SIG-M5 treated with dmso at 0.1 percent for 504 hours (cell line): ENCODE measurements around the gene FARS2.

Source experiments
- DNase-seq: peaks from one replicate; lab custom pipeline; 2025; ENCODE audit not compliant: unreplicated experiment; lab: John Stamatoyannopoulos, UW

FARS2 gene

DNA sequence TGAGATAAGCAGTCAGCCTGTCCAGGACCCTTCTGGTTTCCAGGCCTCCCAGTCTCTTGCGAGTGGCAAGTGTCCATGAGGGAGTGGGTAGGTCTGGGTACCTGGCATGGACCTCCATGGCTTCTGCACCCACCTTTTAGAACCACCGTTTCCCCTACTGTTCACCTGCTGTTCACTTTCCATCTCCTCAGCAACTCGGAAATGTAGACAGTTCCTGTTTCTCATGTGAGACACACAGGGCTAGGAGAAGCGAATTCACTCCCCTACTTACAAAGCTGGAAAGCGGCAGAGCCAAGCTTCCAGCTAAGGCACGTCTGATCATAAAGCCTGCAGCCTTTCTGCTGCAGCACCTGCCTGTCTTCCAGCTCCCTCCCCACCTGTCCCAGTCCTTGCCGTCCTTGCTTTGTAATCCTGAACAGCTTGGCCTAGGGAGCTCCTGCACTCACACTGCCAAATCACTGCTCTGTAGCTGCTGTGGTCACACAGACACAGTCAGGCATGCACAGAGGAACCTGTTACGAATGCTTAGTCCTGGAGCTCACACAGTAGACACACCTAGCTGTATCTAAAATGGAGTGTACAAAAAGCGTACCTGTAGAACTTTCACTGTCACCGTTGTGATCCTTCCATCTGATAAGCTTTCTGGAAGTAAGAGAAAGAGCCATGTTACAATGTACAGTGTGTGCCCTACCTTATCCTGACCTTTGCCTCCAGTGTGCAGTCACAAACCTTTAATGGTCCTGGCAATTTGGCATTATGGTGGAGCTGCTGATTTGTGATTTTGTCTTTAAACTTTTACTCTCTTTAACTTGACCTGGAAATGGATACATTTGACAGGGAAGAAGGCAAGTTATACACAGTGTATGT, 451.3 kb downstream of the FARS2 start:
- no peak for DNase-seq

DNA sequence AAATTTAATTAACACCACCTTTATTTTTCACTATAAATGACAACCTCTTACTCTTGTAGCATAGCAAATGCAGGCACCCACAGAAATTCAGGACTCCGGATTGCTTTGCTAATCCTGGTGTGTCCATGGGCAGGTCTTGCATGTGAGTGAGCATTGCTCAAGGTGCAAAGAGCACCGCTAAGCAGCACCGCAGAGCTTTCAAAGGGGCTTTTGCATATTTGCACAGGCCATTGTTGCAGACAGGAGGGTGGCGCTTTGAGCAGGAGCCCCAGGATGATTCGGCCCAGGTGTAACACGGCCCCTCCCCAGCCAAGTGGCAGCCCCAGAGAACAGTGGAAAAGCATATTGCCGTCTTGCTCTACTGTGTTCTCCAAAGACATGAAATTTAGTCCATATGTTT, 452.2 kb downstream of the FARS2 start:
- no peak for DNase-seq

DNA sequence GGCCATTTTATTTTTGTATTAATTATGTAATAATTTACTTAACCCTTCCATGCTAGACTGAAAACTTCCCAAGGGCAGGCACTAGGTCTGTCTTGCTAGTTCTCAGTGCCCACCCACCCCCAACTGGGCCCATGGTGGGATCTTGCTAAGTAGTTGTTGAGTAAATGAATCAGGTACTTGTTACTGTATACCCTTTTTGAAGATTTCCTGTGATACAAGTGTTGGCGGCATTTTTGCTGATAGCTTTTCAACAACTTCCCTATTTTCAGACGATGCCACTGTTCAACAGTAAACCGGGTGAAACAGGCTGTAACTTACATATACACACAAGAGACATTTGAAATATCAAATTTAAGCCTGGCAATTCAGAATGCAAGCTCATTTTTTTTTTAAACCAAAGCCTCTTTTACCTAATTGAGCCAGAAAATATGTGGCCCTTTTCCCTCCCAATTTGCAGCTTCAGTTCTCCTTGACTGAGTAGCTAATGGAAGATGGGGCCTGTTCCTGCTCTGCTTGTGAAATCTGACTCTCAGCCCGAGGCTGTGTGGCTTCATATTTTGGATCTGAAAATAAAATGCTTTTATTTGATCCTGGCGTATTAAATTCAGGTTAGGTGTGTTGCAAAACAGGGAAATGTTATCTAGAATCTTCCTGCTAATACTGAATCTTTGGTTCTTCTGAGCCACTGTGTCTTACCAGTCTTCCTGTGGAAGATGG, 457.1 kb downstream of the FARS2 start:
- DNase-seq = peak; percentile 71

DNA sequence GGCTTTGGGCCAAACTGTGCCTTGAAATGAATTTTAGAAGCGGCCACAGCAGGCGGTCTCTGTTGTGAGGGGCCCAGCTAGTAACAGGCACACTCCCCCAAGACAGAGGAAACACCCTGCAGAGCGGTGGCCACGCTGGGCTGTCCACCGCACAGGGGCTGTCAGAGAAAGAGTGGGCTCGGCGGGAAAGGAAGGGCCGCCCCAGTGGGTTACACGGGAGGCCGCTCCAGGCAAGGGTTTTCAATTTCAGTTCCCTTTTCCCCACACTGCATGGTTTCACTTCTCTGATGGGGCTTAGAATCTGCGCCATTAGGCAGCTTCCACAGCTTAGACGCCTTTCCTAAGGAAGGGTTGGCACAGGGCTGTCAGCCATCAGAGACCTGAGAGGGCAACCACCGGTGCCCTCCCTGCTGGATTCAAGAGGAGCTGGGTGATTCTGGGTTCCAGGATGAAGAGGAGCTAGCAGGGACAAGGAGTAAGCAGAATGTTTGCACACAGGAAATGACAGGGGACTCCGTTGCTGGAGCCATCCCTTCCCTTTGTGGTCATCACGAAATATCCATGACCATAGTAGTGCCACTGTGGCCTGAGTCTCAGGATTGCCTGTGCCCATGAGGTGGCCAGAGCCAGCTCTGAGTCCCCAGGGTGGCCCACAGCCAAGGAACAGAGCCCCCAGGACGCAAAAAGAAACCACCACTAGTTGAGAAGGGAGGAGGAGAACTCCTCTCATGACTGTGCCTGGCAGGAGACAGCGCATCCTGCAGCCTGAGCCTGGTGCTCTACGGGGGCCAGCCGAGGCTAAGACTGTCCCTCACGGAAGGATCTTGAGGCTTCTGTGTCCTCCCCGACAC, 462.8 kb downstream of the FARS2 start:
- DNase-seq = peak; percentile 94

DNA sequence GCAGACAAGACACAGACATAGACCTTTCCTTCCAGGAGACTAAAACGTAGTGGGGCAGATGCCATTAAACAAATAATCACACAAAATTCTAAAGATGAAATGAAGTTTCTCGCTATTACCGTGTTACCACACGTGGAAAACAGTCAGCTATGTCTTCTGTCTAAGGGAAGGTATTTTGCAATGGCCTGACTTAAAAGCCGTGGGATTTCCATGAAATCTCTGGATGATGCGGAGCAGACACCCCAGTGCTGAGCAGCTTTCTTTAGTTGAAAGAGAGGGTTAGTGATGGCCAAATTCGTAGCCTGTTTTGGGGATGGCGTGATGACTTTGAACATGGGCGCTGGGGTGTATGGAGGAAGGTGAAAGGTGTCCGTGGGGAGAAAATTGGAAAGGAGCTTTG, 463.6 kb downstream of the FARS2 start:
- DNase-seq = no peak

DNA sequence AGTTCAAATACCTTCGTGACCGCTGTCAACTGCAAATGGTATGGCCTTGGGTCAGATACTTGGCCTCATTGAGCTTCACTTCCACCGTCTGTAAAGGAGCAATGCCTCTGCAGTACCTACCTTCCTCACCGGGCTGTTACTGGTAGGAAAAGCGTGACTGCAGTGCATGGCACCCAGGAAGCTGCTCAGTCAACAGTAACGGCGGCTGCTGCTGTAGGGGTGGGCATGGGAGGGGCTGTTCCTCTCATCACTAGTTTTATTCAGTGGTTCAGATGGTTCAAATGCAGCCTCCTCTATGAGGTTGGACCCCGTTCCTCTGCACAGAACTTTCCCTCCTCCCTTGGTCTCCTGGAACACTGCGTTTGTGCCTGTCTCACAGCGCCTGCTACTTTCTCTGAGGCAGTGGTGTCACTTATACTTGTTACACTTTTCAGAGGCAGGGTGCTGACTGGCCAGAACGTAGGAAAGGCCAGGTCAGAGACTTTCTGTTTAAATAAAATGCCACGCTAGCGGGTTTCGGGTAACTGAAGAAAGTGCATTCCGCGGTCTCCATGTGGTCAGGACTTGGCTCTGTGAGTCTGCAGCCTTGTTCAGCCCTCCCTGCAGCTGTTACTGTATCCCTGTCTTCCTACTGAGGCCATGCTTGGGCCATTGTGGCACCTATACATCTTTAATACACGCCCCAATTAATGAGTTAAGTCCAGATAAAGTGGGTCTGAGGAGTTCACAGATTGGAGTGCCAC, 465.8 kb downstream of the FARS2 start:
- no peak for DNase-seq

DNA sequence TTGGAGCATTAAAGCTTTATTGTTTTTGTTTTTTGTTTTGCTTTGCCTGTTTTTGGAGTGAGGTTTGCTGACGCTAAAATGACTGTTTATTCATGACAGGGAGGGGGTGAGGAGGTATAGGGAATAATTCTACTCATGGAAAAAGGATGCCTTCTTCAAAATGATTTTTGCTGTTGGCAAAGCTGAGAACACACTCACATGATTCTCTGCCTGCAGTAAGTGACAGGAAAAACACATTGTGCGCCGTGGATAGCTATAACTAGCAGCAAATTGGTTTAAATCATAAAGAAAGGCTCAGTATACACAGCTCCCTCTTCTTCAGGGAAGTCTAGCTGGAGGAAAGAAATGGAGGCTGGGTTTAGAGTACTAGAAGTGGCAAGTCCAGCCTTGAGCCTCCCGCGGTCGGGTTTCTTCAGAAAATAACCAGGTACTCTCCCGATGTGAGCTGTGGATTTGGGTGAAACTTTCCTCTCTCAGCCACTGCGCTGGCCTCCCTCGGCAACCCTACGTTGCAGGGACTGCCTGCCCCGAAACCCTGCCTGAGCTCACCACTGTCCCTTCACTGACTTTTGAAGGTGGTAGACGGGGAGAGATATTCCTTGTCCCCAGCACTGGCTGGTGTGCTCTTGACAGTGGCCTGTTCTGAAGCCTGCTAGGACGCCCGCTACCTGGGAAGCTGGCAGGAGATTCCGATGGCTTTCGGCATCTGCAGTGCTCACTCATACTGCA, 467.2 kb downstream of the FARS2 start:
- no peak for DNase-seq

DNA sequence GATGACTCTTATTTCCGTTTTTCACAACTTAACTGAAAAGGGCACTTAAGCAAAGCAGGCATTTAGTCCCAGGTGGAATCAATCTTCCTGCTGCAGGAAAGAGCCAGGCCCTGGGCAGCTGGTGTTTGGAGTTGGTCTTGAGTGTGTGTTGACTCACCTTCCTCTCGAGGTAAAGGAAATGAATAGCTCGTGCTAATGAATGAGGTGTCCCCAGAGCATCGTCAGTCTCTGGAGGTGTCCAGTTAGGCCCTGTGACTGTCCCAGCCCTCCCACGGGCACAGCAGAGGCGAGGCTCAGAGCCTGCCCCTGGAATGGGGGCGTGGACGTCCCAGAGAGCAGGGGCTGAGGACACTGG, 467.7 kb downstream of the FARS2 start:
- DNase-seq = no peak

DNA sequence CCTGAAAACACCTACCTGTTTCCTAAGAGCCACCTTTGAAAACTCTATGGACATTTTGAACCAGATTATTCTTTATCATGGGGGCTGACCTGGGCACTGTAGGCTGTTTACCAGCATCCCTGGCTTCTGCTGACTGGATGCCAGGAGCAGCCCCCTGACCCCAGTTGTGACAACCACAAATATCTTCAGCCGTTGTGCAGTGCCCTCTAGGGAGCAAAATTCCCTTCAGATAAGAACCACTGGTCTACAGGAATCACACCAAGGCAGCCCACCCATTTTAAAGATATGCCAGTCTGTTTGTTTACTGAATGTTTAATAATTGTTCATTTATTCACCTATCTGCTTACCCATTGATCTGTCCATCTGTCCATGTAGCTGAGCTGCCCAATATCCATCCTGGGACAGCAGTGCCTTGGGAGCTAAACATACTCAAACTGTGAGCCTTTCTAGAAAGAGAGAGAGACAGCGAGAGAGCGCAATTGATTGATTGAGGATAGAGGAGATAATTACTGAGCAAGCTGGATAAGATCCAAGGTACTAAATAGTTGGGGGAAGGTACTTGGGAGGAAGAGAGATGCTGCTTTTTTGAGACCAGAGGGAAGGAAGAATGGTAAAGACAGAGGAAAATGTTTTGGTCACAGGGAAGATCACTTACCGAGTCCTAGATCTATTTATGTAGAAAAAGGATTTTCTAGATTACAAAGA, 468.7 kb downstream of the FARS2 start:
- no peak for DNase-seq

DNA sequence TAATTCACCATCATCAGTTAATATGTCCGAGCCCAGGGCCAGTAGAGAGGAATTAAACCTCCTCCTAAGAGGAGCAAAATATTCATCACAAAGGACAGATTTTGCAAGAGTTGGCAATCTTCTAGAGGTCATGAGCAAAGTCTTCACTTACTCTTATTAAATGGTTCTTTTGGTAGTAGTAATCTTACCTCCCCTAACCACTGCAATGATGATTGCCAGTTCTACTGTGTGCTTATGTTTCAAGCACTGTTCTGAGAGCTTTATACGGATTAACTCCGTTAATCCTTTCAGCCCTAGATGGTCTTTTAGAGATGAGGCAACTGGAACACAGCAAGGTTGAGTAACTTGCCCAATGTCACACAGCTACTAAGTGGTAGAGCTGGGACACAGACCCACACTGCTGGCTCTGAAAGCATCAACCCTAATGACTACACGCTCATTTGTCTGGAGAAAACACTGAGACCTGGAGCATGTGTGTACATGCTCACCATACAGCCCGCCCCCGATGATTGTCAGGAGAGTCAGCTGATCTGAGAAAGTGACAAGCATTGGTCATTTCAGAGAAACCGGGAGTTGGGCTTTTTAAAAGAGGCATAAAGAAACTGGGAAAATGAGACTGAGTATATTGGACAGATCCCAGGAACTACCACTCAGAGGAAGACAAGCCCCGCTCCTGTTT, 469.4 kb downstream of the FARS2 start:
- DNase-seq = no peak

DNA sequence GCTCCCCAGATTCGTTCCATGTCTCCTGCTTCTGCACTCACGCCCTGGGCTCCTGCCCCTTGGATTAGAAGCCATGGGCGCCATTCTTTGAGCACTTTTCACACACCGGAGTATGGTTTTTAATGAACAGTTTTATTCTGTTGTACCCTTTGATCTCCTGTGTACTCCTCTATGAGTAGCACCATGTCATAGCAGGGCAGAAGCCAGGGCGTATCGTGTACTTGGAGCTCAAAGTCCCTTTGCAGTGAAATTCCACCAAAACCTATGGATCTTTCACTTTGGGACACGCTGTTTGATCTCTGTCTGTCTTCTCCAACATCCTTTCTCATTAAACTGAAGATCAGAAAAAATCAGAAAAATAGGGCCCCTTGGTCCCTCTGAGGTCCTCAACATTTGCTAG, 470.1 kb downstream of the FARS2 start:
- no peak for DNase-seq

DNA sequence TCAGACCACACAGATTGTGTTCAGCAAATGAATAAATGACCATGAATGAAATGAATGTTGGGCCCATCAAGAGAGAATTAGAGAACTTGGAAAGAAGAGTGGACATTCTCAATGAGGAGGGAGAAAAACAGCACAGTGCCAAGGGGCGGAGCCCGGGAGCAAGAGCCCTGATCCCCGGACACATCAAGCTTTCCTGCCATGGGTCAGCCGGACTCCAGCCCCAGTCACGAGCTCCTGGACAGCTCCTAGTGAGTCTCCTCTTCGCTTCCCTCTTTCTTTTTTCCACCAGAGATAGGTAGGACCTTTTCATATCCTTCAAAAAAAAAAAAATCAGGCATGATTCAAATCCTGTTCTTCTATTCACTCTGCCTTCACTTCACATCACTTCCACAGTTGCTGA, 471.2 kb downstream of the FARS2 start:
- DNase-seq = no peak

DNA sequence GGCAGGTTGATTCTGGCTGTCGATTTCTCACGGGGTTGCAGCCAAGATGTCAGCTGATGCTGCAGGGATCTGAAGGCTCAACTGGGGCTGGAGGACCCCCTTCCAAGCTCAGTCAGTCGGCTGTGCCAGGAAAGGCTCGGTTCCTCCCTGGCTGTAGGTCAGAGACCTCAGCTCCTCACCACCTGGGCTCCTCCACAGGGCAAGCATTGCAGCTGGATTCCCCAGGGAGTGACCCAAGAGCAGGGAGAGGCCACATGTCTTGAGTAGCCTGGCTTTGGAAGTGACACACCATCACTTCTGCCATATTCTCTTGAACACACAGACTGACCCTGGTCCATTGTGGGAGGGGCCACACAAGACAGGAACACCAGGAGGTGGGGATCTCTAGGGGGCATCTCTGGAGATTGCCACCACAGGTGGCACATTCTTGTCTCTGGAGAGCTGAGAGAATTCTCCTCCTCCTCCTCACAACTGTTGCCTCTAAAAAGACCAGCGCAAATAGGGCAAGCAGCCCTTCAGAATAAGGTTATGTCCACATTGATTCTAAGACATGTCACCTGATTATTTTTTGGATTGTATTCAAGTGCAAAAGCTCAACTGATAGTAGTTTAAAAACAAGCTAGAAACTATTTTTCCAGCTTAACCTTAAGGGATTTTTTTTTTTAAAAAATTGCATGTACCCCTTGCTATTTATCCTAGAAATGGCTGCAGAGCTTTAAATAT, 474.9 kb downstream of the FARS2 start:
- DNase-seq = no peak

DNA sequence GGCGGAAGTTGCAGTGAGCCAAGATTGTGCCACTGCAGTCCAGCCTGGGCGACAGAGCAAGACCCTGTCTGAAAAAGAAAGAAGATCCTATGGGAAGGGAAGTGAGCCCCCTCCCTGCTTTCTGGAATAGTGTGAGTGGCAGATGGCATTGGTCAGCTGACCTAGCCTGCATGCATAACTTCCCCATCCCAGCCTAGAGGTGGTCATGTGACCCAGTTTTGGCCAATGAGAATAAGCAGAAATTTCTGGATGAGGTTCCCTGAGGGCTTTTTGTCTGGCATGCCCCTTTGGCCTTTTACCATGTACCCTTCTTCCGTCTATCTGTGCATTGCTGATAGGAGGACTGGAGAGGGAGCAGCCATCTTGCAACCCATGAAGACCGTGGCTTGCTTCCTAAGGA, 476.1 kb downstream of the FARS2 start:
- no peak for DNase-seq

DNA sequence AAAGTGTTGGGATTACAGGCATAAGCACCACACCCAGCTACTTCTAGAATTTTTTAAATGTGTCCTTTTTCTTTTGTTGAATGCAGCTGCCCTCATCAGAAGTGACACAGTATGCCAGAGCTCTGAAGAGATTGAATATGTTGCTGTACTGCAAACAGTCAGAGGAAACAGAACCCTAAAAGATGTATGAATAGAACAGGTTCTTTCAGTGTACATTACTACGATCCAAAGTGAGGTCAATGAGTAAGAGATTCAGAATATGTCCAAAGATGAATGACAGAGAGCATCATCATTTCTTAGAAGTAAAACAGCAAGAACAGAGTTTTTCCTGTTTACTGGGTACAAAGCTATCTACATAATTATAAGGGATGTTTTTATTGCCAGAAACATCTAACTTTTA, 476.9 kb downstream of the FARS2 start:
- no peak for DNase-seq

DNA sequence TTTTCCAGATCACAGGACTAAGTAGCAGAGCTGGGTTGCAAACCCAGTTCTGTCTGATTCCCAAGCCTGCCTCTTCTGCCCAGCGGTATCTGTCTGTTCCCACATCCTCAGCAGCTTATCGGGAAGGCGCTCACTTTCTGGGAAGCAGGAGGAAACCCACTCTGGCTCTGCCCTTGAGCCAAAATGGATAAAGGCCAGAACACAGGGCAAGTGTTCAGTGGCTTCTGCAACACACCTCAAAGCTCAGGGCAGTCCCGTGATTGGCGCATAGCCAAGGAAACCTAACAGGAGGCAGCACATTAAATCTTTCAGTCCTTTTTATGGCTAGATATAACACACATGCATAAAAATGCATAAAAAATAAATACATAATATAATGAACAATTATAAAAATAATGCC, 483.2 kb downstream of the FARS2 start:
- DNase-seq = no peak

DNA sequence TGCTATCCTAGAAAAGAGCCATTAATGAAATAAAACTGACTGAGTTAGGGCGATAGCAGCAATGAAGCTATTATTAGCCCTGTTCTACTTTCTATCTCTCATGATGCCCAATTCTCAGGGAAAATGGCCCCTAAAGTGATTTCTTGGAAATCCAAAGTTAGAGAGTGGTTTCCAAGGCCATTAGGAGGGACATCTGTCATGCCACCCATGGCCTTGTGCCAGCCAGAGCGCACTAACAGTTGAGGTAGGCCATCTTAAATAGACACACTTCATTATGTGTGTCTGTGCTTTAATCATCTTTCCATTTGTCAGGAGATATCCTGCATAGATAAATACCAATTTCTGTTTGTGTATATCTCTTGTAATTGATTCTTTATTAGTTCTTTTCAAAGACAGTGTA, 483.8 kb downstream of the FARS2 start:
- no peak for DNase-seq

DNA sequence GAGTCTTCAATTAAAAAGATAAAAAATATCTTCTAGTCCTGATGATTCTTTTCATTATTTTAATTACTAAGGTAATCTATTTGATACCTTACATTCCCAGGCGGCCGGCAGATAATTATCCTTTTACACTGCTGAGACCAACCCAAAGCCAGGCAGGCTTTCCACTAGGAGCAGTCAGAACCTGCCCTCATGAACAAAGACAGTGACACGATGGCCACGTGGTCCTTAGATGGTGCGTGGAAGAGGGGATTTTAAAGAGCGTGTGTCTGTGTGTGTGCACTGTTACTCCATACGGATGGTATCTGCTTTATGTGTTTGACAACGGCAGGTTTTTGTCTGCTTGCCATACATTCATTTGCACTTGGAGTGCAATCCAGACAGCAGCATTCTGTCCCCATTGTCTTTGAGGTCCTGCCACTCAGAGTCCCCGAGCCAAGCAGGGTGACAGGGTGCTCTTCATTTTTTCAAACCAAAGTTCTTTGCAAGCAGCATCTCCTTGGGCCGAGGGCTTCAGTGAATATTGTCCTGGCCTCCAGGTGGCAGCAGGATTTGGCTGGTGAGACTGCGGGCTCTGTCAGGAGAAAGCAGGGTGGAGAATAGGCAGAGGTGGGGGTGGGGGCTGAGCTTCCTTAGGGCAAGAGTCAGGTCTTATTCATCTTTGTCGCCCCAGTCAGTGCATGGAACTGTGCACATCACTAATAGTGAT, 484.9 kb downstream of the FARS2 start:
- DNase-seq = no peak
